ENCODE results near the gene FILIP1.

FILIP1 gene

DNA sequence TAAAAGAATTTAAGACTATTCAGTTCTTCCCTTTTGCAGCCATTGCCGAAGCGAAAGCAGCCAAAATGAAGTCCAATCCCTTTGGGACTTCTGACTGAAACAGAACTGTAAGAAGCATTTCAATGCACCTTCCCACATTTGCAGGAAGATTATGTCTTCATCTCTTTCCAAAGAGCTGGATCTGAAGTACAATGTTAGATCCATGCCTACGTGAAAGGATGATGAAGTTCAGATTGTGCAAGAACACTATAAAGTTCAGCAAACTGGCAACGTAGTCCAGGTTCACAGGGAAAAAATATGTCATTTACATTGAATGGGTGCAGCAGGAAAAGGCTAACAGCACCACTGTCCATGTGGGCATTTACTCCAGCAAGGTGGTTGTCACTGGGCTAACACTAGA is 6.0 kb upstream of the FILIP1 start:
- in situ Hi-C loops (cut with MboI; ENCODE audit: low pct_unique_long_range_greater_than_20kb, low sequenced_read_pairs, unreplicated experiment), result no loop called here

DNA sequence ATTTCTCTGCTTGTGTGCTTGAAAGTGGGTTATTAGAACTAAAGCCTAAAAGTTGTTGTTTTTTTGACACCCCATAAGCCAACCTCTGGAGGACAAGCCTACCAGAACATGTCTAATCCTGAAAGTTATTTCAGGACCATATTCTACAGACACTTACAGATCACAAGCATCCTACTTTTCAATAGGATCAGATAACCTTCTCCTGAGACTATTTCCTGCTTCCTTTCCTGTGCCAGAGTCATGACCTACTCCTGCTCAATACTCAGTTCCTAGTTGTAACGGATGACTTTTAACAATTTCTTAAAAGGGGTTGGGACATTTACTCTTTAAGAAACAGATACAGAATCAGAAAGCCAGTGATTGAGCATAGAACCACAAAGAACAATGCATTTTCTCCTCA is 5.3 kb upstream of the FILIP1 start:
- in situ Hi-C loops (cut with MboI; ENCODE audit: low pct_unique_long_range_greater_than_20kb, low sequenced_read_pairs, unreplicated experiment), result no loop called here
- TF ChIP-seq, protein P1, sequence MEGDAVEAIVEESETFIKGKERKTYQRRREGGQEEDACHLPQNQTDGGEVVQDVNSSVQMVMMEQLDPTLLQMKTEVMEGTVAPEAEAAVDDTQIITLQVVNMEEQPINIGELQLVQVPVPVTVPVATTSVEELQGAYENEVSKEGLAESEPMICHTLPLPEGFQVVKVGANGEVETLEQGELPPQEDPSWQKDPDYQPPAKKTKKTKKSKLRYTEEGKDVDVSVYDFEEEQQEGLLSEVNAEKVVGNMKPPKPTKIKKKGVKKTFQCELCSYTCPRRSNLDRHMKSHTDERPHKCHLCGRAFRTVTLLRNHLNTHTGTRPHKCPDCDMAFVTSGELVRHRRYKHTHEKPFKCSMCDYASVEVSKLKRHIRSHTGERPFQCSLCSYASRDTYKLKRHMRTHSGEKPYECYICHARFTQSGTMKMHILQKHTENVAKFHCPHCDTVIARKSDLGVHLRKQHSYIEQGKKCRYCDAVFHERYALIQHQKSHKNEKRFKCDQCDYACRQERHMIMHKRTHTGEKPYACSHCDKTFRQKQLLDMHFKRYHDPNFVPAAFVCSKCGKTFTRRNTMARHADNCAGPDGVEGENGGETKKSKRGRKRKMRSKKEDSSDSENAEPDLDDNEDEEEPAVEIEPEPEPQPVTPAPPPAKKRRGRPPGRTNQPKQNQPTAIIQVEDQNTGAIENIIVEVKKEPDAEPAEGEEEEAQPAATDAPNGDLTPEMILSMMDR (IDR thresholded peaks at IDR 0.05; ENCODE audit: extremely low read depth, insufficient read depth, missing control alignments), result no peak
- DNase-seq (ENCODE audit: low spot score), result no peak

More for the DNA sequence above, 6.0 kb upstream of the FILIP1 start:
- DNase-seq (ENCODE audit: low spot score), result no peak
- TF ChIP-seq, protein P1 (IDR thresholded peaks at IDR 0.05; ENCODE audit: extremely low read depth, insufficient read depth, missing control alignments), result no peak

DNA sequence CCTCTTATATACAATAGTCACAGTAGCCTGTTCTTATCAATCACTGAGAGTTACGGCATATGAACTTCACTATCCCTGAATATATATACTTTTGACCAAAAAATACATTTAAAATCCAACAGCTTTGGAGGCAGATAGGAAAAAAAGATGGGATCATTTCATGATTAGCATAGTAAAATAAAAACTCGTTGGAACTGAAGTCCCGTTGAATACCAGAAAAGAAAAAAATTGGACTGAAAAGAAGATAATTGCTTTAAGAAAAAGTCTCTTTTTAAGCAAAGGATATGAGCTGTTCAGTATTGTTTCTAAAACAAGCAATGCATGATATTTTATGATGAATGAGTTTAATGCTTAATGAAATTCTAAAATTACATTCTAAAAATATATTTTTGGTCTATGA is 4.4 kb upstream of the FILIP1 start:
- TF ChIP-seq, protein P1 (IDR thresholded peaks at IDR 0.05; ENCODE audit: extremely low read depth, insufficient read depth, missing control alignments), result no peak
- no peak for DNase-seq (ENCODE audit: low spot score)
- in situ Hi-C loops (cut with MboI; ENCODE audit: low pct_unique_long_range_greater_than_20kb, low sequenced_read_pairs, unreplicated experiment), result no loop called here

DNA sequence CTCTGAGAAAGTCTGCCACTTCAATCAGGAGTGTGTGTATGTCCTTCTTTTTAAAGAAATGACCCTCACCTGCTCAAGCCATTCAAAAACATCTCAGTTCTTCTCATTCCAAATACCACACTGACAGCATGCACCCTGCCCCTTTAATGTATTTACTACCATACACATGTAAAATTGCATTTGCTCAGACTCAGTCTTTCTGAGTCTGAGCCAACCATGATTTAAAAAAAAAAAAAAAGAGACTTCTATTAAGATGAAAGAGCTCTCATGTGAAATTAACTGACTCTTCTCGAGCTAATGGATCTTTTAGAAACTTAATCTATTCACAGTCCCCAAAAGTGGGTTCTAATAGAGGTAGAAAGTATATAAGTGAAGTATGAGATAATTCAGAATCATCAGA is 1.4 kb upstream of the FILIP1 start:
- in situ Hi-C loops (cut with MboI; ENCODE audit: low pct_unique_long_range_greater_than_20kb, low sequenced_read_pairs, unreplicated experiment), result no loop called here
- TF ChIP-seq, protein P1 (IDR thresholded peaks at IDR 0.05; ENCODE audit: extremely low read depth, insufficient read depth, missing control alignments), result no peak
- DNase-seq (ENCODE audit: low spot score), result no peak

DNA sequence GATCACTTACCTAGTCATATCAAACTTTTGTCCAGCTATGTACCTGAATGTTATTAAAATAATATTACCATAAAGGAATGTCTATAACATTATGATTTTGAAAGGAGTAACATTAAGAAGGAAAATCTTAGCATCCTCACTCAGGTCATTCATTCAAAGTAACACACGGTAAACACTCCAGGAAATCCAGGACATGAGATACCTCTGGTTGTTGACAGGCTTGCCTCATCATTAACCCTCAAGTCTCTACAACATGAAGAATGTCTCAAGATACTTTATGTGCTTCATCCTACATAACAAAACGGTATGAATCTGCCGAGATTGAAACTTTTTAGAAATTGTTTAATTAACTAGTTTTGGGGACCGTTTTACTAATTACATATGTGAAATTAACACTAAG is 690 bp upstream of the FILIP1 start:
- DNase-seq (ENCODE audit: low spot score), result no peak
- TF ChIP-seq, protein P1 (IDR thresholded peaks at IDR 0.05; ENCODE audit: extremely low read depth, insufficient read depth, missing control alignments), result no peak
- in situ Hi-C loops (cut with MboI; ENCODE audit: low pct_unique_long_range_greater_than_20kb, low sequenced_read_pairs, unreplicated experiment), result no loop called here

DNA sequence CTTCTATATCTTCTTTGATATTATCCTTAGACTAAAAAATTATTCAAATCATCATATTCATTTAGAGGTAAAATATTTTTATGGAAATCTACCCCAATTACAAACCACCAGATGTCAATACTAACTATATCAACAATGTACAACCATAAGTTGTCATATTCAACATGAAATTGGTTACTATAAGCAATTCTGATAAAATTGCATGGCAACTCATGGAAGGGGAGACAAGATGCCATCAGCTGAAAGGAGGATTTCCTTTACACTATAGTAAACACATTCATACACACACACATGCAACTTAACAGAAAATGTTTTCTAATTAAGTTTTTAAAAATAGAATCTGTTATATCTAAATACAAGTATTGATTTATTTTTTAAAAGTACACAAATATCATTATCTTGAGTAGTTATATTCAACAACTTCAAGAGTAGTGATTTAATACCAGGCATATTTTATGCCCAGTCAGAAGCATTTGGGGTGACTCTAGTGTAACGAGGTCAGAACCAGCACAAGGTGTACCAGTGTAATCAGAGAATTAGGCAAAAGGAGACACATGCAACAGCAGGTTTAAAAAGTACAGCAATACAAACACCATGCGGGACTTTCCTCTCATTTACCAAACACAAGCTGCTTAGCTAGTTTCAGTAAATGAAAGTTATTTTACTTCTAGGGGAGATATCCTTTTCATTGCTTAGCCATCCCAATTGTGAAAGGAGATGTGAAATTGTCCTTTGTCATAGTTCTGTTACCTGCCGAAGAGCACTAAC is 1.0 kb downstream of the FILIP1 start:
- TF ChIP-seq, protein P1 (IDR thresholded peaks at IDR 0.05; ENCODE audit: extremely low read depth, insufficient read depth, missing control alignments), result no peak
- no peak for DNase-seq (ENCODE audit: low spot score)
- in situ Hi-C loops (cut with MboI; ENCODE audit: low pct_unique_long_range_greater_than_20kb, low sequenced_read_pairs, unreplicated experiment), result no loop called here
